Fibroblast of skin of left quadriceps (primary cell): Measurements from ENCODE around the gene BCAR3.
A peak's percentile ranks its signal among the peaks of the same experiment; 100 is the strongest.
"Not testable (repeated sequence)": the region's sequence is repeated elsewhere in the genome, so short reads cannot be mapped to it uniquely, and the experiment has no call there.

Experiments used
- DNase-seq, 2 experiments: peaks; one replicate each; pipeline ENCODE4 v3.0.0-alpha.2; 2013; ENCODE audit warnings: low read depth in 2 of 2

Gene BCAR3

GRCh38 chr1:93576746-93577145 is 104.9 kb downstream of the BCAR3 start:
- DNase-seq: no peak

GRCh38 chr1:93576346-93576745 is 105.3 kb downstream of the BCAR3 start:
- peak; percentile 74 to 76 for DNase-seq

- no peak for DNase-seq
Observed at GRCh38 chr1:93575621-93576284, 105.9 kb downstream of the BCAR3 start.

GRCh38 chr1:93574991-93575390 is 106.6 kb downstream of the BCAR3 start:
- DNase-seq: no peak

- DNase-seq: no peak
Observed at GRCh38 chr1:93574511-93574910, 107.1 kb downstream of the BCAR3 start.

- no peak for DNase-seq
Observed at GRCh38 chr1:93573940-93574469, 107.6 kb downstream of the BCAR3 start.

- no peak for DNase-seq
Observed at GRCh38 chr1:93571623-93572310, 109.9 kb downstream of the BCAR3 start.

- no peak for DNase-seq
Observed at GRCh38 chr1:93569489-93569888, 112.1 kb downstream of the BCAR3 start.

GRCh38 chr1:93567255-93567918 is 114.2 kb downstream of the BCAR3 start:
- peak; percentile 60 to 65 for DNase-seq

- no peak for DNase-seq
Observed at GRCh38 chr1:93566227-93566626, 115.4 kb downstream of the BCAR3 start.

GRCh38 chr1:93565496-93566206 is 116.0 kb downstream of the BCAR3 start:
- no peak for DNase-seq

- no peak for DNase-seq
Observed at GRCh38 chr1:93559695-93560094, 121.9 kb downstream of the BCAR3 start.

- DNase-seq: no peak
Observed at GRCh38 chr1:93559045-93559444, 122.6 kb downstream of the BCAR3 start.

- no peak for DNase-seq
Observed at GRCh38 chr1:93556291-93556690, 125.3 kb downstream of the BCAR3 start.

- DNase-seq: no peak
Observed at GRCh38 chr1:93554883-93555872, 126.5 kb downstream of the BCAR3 start.

GRCh38 chr1:93553886-93554490 is 127.6 kb downstream of the BCAR3 start:
- not testable (repeated sequence) for DNase-seq

GRCh38 chr1:93552741-93553455 is 128.7 kb downstream of the BCAR3 start:
- DNase-seq: peak; percentile 58 to 71

- DNase-seq: no peak
Observed at GRCh38 chr1:93549811-93550210, 131.8 kb downstream of the BCAR3 start.

- no peak for DNase-seq
Observed at GRCh38 chr1:93549131-93549530, 132.5 kb downstream of the BCAR3 start.
